SK-N-SH treated with all-trans-retinoic acid at 6 μM for 48 hours (cell line): ENCODE measurements around the gene GRIK4.

ENCODE experiments used
- ATAC-seq: fragments of 200-7000 bp; cut with Tn5 transposase; 3 replicates; pipeline ENCODE4 v1.9.1; 2020; ENCODE audit warnings: mild to moderate bottlenecking, moderate library complexity
- BACH2 ChIP-seq: fragments of 250-450 bp; sonication (Bioruptor Pico); IDR thresholded peaks from 2 replicates; pipeline ENCODE4 v1.9.0; 2021; ENCODE audit warnings: mild to moderate bottlenecking, borderline replicate concordance
- ESRRG ChIP-seq: fragments of 250-450 bp; sonication (Bioruptor Pico); IDR thresholded peaks from 2 replicates; pipeline ENCODE4 v1.6.1; 2021; ENCODE audit warnings: mild to moderate bottlenecking
- GLIS3 ChIP-seq: fragments of 250-450 bp; sonication (Bioruptor Pico); IDR thresholded peaks from 2 replicates; pipeline ENCODE4 v1.5.0; 2020; ENCODE audit warnings: mild to moderate bottlenecking, moderate library complexity
- OSR1 ChIP-seq: fragments of 250-450 bp; sonication (Bioruptor Pico); IDR thresholded peaks from 2 replicates; pipeline ENCODE4 v1.8.0; 2022; ENCODE audit warnings: moderate library complexity, mild to moderate bottlenecking, inconsistent platforms
- PPARA ChIP-seq: fragments of 250-450 bp; sonication (Bioruptor Pico); IDR thresholded peaks from 2 replicates; pipeline ENCODE4 v1.5.0; 2020; ENCODE audit warnings: mild to moderate bottlenecking, borderline replicate concordance
- RARB ChIP-seq: fragments of 250-450 bp; sonication (Bioruptor Pico); IDR thresholded peaks from 2 replicates; pipeline ENCODE4 v1.8.0; 2021; ENCODE audit warnings: mild to moderate bottlenecking, moderate library complexity
- SNAI2 ChIP-seq: fragments of 250-450 bp; sonication (Bioruptor Pico); IDR thresholded peaks from 2 replicates; pipeline ENCODE4 v1.5.0; 2020; ENCODE audit warnings: mild to moderate bottlenecking, moderate library complexity
- TCF4 ChIP-seq: fragments of 250-450 bp; sonication (Bioruptor Pico); IDR thresholded peaks from 2 replicates; pipeline ENCODE4 v1.8.0; 2021; ENCODE audit warnings: mild to moderate bottlenecking, moderate library complexity, borderline replicate concordance
- TOX ChIP-seq: fragments of 250-450 bp; sonication (Bioruptor Pico); IDR thresholded peaks from 2 replicates; pipeline ENCODE4 v1.8.0; 2021; ENCODE audit warnings: mild to moderate bottlenecking, moderate library complexity, borderline replicate concordance
- ZC3H10 ChIP-seq: fragments of 250-450 bp; sonication (Bioruptor Pico); IDR thresholded peaks from 2 replicates; pipeline ENCODE4 v1.5.1; 2021; ENCODE audit warnings: mild to moderate bottlenecking, moderate library complexity
- ZFP3 ChIP-seq: fragments of 250-450 bp; sonication (Bioruptor Pico); IDR thresholded peaks from 2 replicates; pipeline ENCODE4 v1.5.0; 2020; ENCODE audit warnings: mild to moderate bottlenecking, moderate library complexity
- ZFP30 ChIP-seq: fragments of 450-650 bp; formaldehyde crosslinking; IDR thresholded peaks from 2 replicates; pipeline ENCODE4 v1.5.0; 2022; ENCODE audit warnings: mild to moderate bottlenecking, moderate library complexity
- ZNF565 ChIP-seq: fragments of 450-650 bp; formaldehyde crosslinking; conservative IDR thresholded peaks from 2 replicates; pipeline ENCODE4 v1.5.0; 2020; ENCODE audit warnings: low read depth, mild to moderate bottlenecking, moderate library complexity
- ZNF70 ChIP-seq: fragments of 450-650 bp; formaldehyde crosslinking; IDR thresholded peaks from 2 replicates; pipeline ENCODE4 v1.5.0; 2020; ENCODE audit warnings: mild to moderate bottlenecking, moderate library complexity
- ZNF8 ChIP-seq: fragments of 450-650 bp; formaldehyde crosslinking; IDR thresholded peaks from 2 replicates; pipeline ENCODE4 v1.5.0; 2020; ENCODE audit warnings: mild to moderate bottlenecking, moderate library complexity
- TF ChIP-seq, protein P1 (sequence below): fragments of 250-450 bp; sonication (Bioruptor Pico); IDR thresholded peaks from 2 replicates; pipeline ENCODE4 v1.5.0; 2020; ENCODE audit warnings: mild to moderate bottlenecking, moderate library complexity
- TF ChIP-seq, protein P2 (sequence below): fragments of 250-450 bp; sonication (Bioruptor Pico); IDR thresholded peaks from 2 replicates; pipeline ENCODE4 v1.8.0; 2020; ENCODE audit warnings: mild to moderate bottlenecking, moderate library complexity, borderline replicate concordance
- TF ChIP-seq, protein P3 (sequence below): fragments of 250-450 bp; sonication (Bioruptor Pico); IDR thresholded peaks from 2 replicates; pipeline ENCODE4 v1.5.1; 2020; ENCODE audit warnings: low read depth, mild to moderate bottlenecking, moderate library complexity
- TF ChIP-seq, protein P4 (sequence below): fragments of 250-450 bp; sonication (Bioruptor Pico); IDR thresholded peaks from 2 replicates; pipeline ENCODE4 v1.8.0; 2021; ENCODE audit warnings: low read depth, mild to moderate bottlenecking, moderate library complexity, borderline replicate concordance

The GRIK4 gene

DNA sequence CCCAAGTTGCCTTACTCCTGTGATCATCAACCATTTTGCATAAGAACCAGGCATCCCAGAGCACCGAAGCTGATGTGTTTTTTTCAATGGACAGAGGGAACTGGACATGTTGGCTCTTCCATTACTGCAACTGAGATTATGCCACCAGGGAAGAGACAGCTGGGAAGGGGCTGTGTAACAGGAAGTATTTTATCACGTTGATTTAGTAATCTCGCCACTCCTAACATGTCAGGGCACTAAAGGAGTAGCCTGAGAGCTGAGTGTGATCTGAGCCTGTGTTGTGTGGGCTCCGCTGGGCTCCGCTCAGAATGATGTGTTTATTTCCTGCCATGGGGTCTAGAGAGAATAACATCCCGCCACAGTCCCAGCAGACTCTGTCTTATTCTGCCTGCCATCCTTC lies 165.4 kb downstream of the GRIK4 start:
- ATAC-seq: no peak
- TF ChIP-seq, protein P1, sequence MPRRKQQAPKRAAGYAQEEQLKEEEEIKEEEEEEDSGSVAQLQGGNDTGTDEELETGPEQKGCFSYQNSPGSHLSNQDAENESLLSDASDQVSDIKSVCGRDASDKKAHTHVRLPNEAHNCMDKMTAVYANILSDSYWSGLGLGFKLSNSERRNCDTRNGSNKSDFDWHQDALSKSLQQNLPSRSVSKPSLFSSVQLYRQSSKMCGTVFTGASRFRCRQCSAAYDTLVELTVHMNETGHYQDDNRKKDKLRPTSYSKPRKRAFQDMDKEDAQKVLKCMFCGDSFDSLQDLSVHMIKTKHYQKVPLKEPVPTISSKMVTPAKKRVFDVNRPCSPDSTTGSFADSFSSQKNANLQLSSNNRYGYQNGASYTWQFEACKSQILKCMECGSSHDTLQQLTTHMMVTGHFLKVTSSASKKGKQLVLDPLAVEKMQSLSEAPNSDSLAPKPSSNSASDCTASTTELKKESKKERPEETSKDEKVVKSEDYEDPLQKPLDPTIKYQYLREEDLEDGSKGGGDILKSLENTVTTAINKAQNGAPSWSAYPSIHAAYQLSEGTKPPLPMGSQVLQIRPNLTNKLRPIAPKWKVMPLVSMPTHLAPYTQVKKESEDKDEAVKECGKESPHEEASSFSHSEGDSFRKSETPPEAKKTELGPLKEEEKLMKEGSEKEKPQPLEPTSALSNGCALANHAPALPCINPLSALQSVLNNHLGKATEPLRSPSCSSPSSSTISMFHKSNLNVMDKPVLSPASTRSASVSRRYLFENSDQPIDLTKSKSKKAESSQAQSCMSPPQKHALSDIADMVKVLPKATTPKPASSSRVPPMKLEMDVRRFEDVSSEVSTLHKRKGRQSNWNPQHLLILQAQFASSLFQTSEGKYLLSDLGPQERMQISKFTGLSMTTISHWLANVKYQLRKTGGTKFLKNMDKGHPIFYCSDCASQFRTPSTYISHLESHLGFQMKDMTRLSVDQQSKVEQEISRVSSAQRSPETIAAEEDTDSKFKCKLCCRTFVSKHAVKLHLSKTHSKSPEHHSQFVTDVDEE (CRISPR knock-in tag): no peak
- TF ChIP-seq ZNF8 (CRISPR knock-in tag): no peak
- no peak for TF ChIP-seq ZC3H10
- TF ChIP-seq GLIS3 (CRISPR knock-in tag): no peak
- no peak for TF ChIP-seq ESRRG (CRISPR knock-in tag)
- TF ChIP-seq SNAI2 (CRISPR knock-in tag): no peak

DNA sequence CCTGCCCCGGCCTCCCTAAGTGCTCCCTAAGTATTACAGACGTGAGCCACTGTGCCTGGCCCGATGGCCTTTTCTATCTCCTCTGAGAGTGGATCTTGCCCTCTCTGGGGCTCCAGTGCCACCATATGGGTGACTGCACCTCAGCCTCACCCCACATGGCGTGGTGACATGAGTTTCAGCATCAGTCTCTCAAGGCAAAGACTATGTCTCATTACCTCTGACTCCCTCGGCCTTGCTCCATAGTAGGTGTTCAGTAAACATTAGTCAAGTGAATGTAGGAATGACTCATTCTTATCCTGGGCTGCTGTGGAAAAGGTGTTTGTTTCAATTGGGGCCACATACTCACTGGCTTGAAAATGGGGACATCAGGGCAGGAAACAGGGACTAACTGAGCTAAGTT lies 168.8 kb downstream of the GRIK4 start:
- no peak for ATAC-seq
- TF ChIP-seq, protein P2, sequence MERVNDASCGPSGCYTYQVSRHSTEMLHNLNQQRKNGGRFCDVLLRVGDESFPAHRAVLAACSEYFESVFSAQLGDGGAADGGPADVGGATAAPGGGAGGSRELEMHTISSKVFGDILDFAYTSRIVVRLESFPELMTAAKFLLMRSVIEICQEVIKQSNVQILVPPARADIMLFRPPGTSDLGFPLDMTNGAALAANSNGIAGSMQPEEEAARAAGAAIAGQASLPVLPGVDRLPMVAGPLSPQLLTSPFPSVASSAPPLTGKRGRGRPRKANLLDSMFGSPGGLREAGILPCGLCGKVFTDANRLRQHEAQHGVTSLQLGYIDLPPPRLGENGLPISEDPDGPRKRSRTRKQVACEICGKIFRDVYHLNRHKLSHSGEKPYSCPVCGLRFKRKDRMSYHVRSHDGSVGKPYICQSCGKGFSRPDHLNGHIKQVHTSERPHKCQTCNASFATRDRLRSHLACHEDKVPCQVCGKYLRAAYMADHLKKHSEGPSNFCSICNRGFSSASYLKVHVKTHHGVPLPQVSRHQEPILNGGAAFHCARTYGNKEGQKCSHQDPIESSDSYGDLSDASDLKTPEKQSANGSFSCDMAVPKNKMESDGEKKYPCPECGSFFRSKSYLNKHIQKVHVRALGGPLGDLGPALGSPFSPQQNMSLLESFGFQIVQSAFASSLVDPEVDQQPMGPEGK (CRISPR knock-in tag): no peak
- TF ChIP-seq ZFP30: no peak
- TF ChIP-seq SNAI2 (CRISPR knock-in tag): no peak
- TF ChIP-seq OSR1 (CRISPR knock-in tag): no peak
- TF ChIP-seq, protein P3, sequence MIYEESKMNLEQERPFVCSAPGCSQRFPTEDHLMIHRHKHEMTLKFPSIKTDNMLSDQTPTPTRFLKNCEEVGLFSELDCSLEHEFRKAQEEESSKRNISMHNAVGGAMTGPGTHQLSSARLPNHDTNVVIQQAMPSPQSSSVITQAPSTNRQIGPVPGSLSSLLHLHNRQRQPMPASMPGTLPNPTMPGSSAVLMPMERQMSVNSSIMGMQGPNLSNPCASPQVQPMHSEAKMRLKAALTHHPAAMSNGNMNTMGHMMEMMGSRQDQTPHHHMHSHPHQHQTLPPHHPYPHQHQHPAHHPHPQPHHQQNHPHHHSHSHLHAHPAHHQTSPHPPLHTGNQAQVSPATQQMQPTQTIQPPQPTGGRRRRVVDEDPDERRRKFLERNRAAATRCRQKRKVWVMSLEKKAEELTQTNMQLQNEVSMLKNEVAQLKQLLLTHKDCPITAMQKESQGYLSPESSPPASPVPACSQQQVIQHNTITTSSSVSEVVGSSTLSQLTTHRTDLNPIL: no peak
- no peak for TF ChIP-seq ZNF70 (CRISPR knock-in tag)

DNA sequence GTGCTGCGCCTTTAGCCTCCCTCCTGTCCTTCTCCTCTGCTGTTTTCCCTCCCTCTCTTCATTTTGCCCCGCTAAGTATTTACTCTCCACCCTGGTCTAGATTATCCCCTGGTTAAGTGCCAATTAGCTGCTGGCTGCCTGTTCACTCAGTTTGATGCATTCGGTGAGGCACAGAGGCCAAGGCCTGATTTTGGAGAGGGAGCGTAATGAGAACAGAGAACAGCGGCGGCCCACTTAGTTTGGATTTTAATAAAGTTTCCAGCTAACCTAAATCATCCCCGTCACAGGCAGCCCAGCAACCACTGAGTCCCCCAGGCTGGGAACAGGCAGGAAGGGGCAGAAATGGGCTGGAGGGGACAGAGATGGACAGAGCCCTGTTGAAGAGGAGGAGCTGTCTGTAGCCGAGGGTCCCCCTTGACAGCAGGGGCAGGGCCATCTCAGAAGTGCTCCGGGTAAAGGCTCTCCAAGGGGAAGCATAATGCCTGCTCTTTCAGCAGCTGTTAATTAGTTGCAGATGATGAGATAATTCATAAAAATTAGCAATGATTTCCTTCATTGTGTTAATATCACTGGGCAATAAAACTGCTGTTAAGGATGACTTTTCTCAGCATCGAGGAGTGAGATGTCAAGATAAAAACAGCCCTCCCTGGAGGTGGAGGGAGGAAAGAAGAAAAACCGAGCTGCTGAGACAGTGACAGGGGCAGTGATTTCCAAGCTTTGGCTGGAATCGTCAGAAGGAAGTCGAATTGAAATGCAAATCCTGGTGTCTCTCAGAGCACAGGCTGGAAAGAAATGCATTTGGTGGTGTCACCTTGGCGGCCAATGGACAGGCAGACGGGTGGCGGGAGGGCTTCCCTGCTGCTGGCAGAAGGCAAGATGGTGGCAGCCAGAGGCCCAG lies 170.1 kb downstream of the GRIK4 start:
- TF ChIP-seq ZNF70 (CRISPR knock-in tag) (no peak), ZFP30 (no peak), ZNF565 (no peak), BACH2 (CRISPR knock-in tag) (no peak), RARB (CRISPR knock-in tag) (no peak), ZFP3 (CRISPR knock-in tag) (no peak), TOX (CRISPR knock-in tag) (no peak), ZC3H10 (no peak), TCF4 (no peak), SNAI2 (CRISPR knock-in tag) (no peak), PPARA (no peak), OSR1 (CRISPR knock-in tag) (no peak), ZNF8 (CRISPR knock-in tag) (no peak)
- TF ChIP-seq, protein P4, sequence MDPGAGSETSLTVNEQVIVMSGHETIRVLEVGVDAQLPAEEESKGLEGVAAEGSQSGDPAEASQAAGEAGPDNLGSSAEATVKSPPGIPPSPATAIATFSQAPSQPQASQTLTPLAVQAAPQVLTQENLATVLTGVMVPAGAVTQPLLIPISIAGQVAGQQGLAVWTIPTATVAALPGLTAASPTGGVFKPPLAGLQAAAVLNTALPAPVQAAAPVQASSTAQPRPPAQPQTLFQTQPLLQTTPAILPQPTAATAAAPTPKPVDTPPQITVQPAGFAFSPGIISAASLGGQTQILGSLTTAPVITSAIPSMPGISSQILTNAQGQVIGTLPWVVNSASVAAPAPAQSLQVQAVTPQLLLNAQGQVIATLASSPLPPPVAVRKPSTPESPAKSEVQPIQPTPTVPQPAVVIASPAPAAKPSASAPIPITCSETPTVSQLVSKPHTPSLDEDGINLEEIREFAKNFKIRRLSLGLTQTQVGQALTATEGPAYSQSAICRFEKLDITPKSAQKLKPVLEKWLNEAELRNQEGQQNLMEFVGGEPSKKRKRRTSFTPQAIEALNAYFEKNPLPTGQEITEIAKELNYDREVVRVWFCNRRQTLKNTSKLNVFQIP (CRISPR knock-in tag): no peak
- TF ChIP-seq, protein P1 (CRISPR knock-in tag): no peak
- TF ChIP-seq, protein P2 (CRISPR knock-in tag): no peak
- TF ChIP-seq, all 23 proteins: peak for 0
- ATAC-seq: no peak
